Measurements from ENCODE around the gene MFSD2A.
"Not testable (repeated sequence)": the region's sequence is repeated elsewhere in the genome, so short reads cannot be mapped to it uniquely, and the experiment has no call there.

MFSD2A gene

DNA sequence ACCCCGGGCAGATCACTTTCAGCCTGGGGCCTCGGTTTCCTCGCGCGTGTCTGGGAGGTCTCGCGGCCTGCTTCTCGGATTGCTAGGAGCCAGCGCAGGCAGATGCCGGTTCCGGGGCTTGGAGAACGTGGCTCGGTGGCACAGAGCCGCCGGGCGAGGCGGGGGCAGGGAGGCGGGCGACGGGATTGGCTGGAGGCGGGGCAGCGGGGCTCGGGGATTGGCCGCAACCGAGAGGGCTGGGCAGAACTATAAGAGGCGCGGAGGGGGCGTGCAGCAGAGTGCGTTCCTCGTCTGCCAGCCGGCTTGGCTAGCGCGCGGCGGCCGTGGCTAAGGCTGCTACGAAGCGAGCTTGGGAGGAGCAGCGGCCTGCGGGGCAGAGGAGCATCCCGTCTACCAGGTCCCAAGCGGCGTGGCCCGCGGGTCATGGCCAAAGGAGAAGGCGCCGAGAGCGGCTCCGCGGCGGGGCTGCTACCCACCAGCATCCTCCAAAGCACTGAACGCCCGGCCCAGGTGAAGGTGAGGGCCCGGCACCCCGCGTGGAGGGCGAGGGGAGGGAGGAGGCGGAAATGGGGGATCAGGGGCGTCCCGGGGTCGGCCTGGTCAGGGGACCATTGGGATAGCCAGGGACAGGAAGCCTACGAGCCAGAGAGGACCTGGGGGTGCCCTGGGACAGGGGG, at the start of gene MFSD2A:
TSS of gene MFSD2A (plus strand) at position 276 of the 677 bp plus-strand sequence. CDS start at position 424, 148 bp downstream.
- in situ Hi-C loops (cut with HindIII; ENCODE audit: low sequenced_read_pairs): no loop called here

DNA sequence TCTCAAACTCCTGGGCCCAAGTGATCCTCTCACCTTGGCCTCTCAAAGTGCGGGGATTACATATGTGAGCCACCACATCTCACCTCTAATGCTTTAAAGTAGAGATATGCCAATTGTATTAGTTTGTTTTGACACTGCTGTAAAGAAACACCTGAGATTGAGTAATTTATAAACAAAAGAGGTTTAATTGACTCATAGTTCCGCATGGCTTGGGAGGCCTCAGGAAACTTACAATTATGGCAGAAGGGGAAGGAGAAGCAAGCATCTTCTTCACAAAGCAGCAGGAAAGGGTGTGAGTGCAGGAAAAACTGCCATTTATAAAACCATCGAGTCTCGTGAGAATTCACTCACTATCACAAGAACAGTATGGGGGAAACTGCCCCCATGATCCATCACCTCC, 49.8 kb upstream of the MFSD2A start:
- in situ Hi-C loops (cut with HindIII; ENCODE audit: low sequenced_read_pairs): no loop called here

DNA sequence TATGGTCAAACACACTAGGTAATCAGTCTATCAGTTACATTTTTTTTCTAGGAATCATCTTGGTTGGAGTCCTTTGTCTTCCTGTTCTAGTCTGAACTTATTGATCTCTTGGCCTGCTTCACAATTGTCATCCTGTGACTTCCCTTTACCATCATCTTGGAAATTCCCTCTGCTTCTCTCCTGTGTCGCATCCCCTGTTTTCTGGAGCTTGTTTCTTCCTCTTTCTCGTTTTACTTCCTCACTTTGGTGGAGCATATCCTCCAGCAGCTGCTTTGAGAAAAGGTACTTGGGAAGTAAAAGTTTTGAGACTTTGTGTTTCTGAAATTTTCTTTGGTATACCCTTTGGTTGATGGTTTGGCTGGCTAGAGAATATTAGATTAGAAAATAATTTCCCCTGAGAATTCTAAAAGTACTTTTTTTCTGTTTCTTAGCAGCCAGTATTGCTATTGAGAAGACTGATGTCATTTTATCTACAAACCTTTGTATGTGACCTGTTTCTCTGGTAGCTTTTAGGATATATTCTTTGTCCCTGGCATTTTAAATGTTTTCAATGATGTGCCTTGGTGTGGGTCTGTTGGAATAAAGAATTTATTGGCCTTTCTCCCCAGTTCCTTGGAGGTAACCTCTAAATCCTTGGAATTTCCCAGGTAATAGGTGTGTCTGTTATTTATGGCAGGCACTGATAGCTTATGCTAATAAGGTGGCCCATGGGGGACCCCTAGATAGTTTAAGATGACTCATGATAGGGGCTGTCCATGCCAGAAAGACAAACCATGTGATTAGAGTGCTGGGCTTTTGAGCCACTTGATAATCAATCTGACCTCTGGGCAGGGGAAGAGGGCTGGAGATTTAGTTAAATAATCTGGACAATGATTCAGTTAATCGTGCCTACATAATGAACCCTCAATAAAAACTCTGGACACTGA, 47.2 kb upstream of the MFSD2A start:
- in situ Hi-C loops (cut with HindIII; ENCODE audit: low sequenced_read_pairs): no loop called here

DNA sequence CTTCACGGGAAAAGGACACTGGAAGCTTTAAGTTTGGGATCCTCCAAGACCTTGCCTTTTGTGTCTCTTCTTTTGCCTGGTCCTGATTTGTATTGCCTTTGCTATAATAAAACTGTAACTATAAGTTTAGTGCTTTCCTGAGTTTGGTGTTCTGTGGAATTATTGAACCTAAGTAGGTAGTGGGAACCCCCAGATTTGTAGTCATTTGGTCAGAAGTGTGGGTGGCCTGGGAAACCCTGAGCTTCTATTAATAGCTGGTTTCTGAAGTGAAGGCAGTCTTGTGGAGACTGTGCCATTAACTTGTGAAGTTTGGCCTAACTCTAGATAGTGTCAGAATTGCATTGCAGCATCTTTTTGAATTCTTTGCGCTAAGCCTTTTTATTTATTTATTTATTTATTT, 46.4 kb upstream of the MFSD2A start:
- in situ Hi-C loops (cut with HindIII; ENCODE audit: low sequenced_read_pairs): no loop called here

DNA sequence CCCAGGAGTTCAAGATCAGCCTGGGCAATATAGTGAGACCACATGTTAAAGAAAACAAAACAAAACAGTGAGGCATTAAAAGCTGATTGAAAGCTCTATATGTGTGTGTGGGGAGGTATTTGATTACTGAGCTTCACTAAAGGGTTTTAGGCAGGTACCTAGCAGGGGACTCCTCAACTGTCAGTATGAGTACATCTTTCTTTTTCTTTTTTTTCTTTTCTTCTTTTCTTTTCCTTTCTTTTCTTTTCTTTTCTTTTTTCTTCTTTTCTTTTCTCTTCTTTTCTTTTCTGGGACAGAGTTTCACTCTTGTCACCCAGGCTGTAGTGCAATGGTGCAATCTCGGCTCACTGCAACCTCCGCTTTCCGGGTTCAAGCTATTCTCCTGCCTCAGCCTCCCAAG, 44.7 kb upstream of the MFSD2A start:
- in situ Hi-C loops (cut with HindIII; ENCODE audit: low sequenced_read_pairs): no loop called here

DNA sequence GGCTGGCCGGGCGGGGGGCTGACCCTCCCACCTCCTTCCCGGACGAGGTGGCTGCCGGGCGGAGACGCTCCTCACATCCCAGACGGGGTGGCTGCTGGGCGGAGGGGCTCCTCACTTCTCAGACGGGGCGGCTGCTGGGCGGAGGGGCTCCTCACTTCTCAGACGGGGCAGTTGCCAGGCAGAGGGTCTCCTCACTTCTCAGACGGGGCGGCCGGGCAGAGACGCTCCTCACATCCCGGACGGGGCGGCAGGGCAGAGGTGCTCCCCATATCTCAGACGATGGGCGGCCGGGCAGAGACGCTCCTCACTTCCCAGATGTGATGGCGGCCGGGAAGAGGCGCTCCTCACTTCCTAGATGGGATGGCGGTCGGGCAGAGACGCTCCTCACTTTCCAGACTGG, 41.8 kb upstream of the MFSD2A start:
- in situ Hi-C loops (cut with HindIII; ENCODE audit: low sequenced_read_pairs): not testable (repeated sequence)

DNA sequence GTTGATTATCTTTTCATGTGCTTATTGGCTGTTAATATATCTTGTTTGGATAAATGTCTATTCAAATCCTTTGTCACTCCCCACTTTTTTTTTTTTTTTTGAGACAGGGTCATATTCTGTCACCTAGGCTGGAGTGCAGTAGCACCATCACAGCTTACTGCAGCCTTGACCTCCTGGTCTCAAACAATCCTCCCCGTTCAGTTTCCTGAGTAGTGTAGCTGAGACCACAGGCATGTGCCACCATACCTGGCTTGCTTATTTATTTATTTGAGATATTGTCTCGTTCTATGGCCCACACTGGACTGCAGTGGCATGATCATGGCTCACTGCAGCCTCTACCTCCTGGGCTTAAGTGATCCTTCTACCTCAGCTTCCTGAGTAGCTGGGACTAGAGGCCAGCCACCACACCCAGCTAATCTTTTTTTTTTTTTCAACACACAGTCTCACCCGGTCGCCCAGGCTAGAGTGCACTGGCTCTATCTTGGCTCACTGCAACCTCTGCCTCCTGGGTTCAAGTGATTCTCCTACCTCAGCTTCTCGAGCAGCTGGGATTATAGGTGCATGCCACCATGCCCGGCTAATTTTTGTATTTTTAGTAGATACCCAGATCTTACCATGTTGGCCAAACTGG, 39.3 kb upstream of the MFSD2A start:
- in situ Hi-C loops (cut with HindIII; ENCODE audit: low sequenced_read_pairs): no loop called here

DNA sequence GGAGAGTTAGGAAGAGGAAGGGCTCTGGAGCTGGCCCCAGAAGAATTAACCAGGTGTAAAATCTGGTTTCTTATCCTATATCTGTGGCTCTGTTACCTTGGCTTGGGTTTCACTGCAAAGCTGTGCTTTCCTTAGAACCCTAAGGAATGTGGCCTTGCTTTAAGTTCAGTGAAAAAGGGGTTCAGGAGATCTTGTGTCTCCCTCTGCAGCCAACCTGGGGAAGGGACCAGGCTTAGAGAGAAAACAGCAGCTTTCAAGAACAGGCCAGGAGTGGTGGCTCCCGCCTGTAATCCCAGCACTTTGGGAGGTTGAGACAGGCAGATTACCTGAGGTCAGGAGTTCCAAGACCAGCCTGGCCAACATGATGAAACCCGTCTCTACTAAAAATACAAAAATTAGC, 37.1 kb upstream of the MFSD2A start:
- in situ Hi-C loops (cut with HindIII; ENCODE audit: low sequenced_read_pairs): no loop called here

DNA sequence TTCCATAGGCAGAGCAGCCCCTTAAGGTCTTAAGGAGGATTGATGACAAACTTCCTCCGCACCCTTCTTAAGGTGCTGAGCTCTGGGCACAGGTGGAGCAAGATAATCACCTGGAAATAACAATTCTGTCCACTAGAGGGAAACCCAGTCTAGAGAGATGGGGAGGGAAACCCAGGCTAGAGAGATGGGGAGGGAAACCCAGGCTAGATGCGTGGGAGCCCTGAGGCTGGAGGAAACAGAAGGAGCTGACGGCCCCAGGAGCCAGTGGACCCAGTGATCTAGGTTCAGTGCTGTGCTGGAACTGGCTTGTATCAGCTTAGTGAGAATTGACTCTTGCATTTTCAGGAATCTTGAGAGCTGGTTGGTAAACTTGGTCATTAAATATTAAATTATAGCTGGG, 35.4 kb upstream of the MFSD2A start:
- in situ Hi-C loops (cut with HindIII; ENCODE audit: low sequenced_read_pairs): no loop called here

DNA sequence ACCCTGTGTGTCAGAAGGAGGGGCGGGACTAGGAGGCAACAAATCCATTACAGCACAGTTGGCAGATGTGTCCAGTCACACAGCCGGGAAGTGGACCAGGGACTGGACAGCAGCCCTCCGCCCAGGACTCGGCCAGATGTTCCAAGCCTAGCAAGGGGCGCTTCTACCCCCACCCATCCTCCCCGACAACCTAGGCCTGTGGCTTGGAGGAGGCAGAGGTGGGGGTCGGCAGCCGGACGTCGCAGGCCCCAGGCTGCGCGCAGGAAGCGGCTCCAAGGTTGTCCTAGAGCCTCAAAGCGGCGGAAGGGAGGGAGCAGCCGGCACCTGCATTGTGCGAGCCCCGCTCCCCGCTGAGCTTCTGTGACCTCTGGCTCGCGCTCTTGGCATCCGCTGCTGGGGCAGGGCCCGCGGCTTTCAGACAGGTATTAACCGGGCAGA, 32.7 kb upstream of the MFSD2A start:
- in situ Hi-C loops (cut with HindIII; ENCODE audit: low sequenced_read_pairs): no loop called here

DNA sequence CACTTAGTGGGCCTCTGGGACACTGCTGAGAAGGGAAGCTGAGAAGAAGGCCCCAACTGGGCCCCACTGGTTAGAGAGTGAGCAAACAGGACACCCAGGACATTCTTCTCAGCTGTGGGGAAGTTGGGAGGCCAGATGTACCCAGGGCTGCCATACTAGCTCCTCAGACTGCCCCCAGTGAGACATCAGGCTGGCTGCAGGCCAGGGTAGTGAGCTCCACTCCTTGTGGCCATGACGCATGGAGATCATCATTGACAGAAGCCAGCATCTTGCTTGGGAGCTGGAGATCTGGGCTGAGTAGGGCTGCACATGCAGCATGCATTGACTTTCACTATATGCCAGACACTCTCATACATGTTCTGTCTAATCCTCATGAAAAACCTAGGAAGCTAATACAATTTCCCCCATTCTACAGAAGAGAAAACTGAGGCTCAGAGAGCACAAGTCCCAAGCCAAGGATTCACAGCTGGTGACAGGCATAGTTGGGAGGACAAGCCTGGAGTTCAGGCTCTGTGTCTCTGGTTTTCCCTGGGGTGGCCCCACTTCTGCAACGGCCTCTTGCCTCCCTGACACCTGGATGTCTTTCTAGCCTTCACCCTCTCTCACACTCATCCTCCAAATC, 29.1 kb upstream of the MFSD2A start:
- in situ Hi-C loops (cut with HindIII; ENCODE audit: low sequenced_read_pairs): no loop called here

DNA sequence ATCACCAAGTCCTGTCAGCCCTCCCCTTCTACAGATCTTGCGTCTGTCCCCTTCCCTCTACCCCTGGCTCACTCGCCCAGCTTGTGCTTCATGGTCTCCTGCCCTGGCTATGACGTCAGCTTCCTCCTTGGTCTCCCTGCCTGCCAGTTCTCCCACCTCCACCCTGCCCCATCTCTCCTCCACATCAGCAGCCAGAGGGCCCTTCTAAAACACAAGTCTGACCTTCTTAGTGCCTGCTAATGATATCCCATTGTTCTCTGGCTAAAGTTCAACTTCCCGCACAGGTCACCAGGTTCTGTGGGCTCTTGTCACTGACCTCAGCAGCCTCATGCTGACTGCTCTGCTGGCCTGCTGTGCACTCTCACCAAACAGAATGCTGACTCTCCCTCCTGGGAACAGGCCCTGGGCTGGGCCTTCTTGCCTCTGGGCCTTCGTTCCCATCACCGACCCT, 28.6 kb upstream of the MFSD2A start:
- in situ Hi-C loops (cut with HindIII; ENCODE audit: low sequenced_read_pairs): no loop called here

DNA sequence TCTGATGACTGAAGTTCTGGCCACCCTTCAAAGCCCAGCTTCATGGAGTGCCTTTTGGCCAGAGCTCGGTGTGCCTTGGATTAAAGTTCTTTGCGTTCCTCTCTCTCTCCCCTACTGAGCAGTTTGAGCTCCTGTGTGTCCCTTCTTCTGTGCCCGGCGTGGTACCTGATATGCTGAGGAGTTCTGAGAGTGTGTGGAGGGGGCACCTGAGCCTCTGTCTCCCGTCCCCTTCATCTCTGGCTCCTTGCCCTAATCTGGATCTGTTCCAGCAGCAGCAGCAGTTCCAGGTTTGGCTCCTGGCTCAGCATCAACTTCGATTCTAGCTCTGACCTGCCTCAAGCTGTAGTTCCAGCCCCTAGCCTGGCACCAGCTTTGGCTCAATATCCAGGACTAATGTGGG, 28.1 kb upstream of the MFSD2A start:
- in situ Hi-C loops (cut with HindIII; ENCODE audit: low sequenced_read_pairs): no loop called here

DNA sequence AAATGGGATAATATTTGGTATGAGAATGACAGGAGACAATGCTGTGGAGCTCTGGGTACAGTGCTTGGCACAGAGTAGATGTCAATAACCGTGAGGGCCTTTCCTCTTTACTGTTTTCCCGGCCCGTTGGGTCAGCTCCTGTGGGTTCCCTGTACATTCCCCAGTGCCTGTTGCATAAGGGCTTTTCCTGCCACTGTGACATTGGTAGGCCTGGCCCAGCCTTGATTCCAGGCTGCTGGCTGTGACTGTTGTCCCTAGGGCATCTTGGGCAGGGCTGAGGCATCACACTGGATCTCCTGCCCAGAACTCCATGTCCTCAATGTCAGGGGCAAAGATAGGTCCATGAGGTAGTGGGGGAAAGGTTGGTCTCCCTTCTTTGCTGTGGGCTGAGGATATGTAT, 27.4 kb upstream of the MFSD2A start:
- in situ Hi-C loops (cut with HindIII; ENCODE audit: low sequenced_read_pairs): no loop called here

DNA sequence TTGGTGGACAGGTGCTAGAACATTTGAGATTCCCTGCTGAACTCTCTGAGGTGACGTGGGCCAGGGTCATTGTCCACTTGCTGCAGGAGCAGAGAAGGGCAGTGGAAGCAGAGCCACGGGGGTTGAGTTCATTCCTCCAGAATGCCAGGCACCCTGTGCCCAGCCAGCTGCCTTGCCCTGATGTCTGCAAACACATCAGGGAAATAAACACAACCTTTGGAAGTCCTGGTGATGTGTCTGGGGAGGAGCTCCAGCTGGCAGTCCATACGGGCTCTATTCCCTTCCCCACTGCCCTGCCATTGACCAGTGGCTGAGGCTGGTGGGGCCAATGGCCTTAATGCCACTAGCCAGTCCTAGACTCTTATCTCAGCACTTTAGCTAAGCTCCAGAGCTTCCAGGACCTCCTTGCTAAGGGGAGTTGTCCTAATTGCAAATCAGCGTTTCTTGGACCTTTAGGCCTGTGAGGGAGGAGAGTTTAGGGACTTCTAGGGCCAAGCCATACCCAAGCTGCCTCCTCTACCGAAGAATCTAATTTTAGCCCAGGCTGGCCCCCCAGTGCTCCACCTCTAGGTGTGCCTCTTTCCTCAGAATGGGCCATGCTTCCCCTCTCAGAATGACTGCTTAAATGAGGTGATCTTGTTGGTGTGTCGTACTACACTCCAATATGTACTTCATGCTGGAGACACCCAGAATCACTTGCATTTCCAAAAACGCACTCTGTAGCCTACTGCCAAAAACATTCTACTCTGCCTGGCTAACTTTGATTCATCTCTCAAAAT, 25.9 kb upstream of the MFSD2A start:
- in situ Hi-C loops (cut with HindIII; ENCODE audit: low sequenced_read_pairs): no loop called here

DNA sequence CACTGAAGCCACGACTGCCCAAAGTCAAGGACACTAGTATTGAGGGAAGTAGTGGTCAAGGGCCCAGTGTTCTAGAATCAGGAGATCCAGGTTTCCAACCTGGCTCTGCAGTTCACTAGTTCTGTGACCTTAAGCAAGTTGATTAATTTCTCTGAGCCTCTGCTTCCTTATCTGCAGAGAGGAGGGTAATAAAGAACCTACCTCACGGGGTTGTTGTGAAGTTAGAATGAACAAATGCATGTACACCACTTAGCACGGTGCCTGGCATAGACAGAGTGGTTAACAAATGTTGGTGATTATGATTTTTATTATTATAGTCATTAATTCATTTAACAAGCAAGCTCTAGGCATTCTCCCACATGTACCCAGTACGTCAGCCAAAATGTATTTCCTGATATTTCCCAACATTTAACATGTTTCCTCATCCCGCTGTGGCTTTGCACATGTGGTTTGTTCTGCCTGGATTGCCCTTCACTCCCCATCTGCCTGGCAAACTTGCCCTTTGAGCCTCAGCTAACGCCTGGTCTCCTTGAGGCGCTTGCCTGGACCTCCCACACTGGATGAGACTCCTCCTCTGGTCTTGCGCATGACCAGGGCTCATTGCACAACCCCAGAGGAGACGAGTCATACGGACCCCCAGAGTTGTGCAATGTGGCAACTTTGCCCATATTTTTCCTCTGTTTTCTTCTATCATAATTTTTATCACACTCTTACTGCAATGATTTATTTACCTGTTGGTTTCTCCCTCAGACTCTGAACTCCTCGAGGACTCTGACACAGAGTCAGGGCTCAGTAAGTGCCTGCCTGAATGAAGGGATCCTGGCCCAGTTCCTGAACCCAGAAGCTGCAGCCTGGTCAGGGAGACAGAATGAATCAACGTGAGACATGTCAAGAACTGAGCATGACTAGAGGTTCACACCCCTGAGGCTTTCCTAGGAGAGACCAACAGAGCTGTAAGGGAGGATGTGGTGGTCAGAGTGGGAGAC, 20.7 kb upstream of the MFSD2A start:
- in situ Hi-C loops (cut with HindIII; ENCODE audit: low sequenced_read_pairs): no loop called here

DNA sequence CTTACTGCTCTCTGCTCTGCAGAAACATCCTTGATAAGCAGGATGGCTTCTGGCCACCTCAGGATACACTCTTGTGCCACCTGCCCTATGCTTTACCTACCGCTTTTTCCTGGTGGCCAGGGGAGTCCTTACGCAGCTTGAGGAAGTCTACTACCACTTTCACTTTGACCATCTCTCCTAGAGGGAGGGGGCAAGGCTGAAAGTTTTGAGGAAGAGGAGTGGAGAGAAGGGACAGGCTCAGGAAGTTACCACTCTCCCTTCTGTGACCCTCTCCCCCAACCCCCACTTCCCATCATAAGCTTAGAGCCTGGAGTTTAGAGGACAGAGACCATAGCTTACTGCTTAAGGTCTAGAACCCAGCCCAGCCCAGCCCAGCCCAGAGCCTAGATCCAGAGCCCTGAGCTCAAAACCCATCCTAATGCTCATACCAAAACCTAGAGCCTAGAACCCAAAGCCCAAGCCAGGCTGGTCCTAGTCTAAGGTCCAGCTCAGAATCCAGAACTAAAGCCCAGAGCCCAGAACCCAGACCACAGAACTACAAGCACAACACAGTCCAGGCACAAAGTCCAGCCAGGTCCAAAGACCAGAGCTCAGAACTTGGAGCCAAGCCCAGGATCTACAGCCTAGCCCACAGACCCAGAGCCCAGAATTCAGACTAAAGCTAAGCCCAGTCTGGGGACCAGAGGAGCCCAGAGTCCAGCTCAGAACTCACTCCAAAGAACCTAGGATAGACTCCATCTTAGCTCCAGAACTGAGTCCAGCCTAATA, 18.0 kb upstream of the MFSD2A start:
- in situ Hi-C loops (cut with HindIII; ENCODE audit: low sequenced_read_pairs): no loop called here

DNA sequence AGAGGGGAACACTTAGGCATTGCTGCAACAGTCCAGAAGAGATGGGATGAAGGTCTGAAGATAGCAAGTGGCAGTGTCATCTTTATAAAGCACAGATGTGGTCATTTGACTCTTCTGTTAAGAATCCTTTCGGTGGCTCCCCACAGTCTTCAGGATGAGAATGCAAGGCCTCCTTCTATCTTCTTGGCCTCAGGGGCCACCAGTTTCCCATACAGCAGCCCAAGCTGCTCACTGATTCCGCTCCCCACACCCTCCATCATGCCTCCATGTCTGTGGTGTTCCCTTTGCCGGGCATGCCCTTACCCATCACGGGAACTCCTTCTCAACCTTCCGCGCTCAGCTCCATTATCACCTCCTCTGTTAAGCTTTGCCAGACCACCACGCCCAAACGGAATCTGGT, 16.1 kb upstream of the MFSD2A start:
- in situ Hi-C loops (cut with HindIII; ENCODE audit: low sequenced_read_pairs): no loop called here

DNA sequence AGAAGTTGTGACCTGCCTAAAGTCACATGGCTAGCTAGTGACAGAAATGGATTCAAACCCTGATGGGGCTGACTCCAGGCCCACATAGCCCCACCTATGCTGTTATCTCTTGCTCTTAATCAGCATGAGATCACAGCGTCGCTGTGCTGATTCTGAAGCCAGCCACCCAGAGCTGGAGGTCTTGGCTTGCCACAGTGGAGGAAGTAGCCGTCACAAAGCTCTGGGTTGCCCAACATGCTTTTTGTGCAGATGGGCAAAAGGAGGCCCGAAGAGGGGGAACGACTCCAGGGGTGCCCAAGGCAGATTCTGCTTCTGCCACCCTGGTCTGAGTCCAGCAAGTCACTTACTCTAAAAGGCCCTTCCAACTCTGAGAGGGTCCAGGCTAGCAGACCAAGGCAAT, 14.7 kb upstream of the MFSD2A start:
- in situ Hi-C loops (cut with HindIII; ENCODE audit: low sequenced_read_pairs): no loop called here
